HFFc6 (cell line): Measurements from ENCODE around the gene FGF4. TPM values are rescaled to one million over a fixed set of nuclear protein-coding genes. Genes with fewer than 3 reads are reported as not detected.

Experiments
- DNase-seq: peaks from one replicate; pipeline ENCODE4 v3.0.0-alpha.2; 2018
- H3K27ac Mint-ChIP-seq: 2 replicates; pipeline ENCODE4 v1.8.0; 2020; ENCODE audit warnings: mild to moderate bottlenecking, mixed read lengths
- H3K27me3 Mint-ChIP-seq: 2 replicates; pipeline ENCODE4 v1.8.0; 2021; ENCODE audit warnings: mild to moderate bottlenecking, moderate library complexity, mixed read lengths; ENCODE audit not compliant: insufficient read depth
- H3K36me3 Mint-ChIP-seq: 2 replicates; pipeline ENCODE4 v1.8.0; 2021; ENCODE audit warnings: low read depth, mixed read lengths
- H3K4me1 Mint-ChIP-seq: 2 replicates; pipeline ENCODE4 v1.8.0; 2020; ENCODE audit warnings: low read depth, mixed read lengths
- H3K4me3 Mint-ChIP-seq: 2 replicates; pipeline ENCODE4 v1.8.0; 2020; ENCODE audit warnings: mild to moderate bottlenecking, moderate library complexity, mixed read lengths
- H3K9me3 Mint-ChIP-seq: 2 replicates; pipeline ENCODE4 v1.8.0; 2020; ENCODE audit warnings: mild to moderate bottlenecking, mixed read lengths
- CTCF ChIP-seq: fragments of 200-600 bp; sonication (generic); IDR thresholded peaks from 2 replicates; pipeline ENCODE4 v1.5.0; 2021; ENCODE audit warnings: antibody characterized with exemption, mild to moderate bottlenecking
- total RNA-seq, 6 experiments: library from RNA; stranded (reverse); fragmentation: NEBNext Ultra II Directional; extraction: Animal tissue kit (Norgen Biotek cat#: 25700); gene quantifications; 2 replicates in 1 of 6; 3 replicates in 5 of 6; pipeline ENCODE4 v1.2.3, GENCODE V29; 2021

FGF4 gene
- total RNA-seq, 6 experiments from 2014 or later, result not detected

GRCh38 chr11:69811431-69811830, 36.3 kb upstream of the FGF4 start:
- H3K27me3 Mint-ChIP-seq, result peaks cover 29% of the 10 kb centered on the region
- no peak for TF ChIP-seq CTCF
- H3K4me1 Mint-ChIP-seq, result no peaks in the 10 kb centered on the region
- no peak for DNase-seq
- H3K27ac Mint-ChIP-seq, result no peak overlapping the region
- no peak overlapping the region for H3K4me3 Mint-ChIP-seq
- no peaks in the 10 kb centered on the region for H3K36me3 Mint-ChIP-seq
- no peaks in the 10 kb centered on the region for H3K9me3 Mint-ChIP-seq

GRCh38 chr11:69810289-69811118, 35.4 kb upstream of the FGF4 start:
- TF ChIP-seq CTCF, result no peak
- Mint-ChIP-seq H3K9me3 (no peaks in the 10 kb centered on the region), H3K27me3 (peaks cover 32% of the 10 kb centered on the region), H3K27ac (no peak overlapping the region), H3K4me1 (no peaks in the 10 kb centered on the region), H3K36me3 (no peaks in the 10 kb centered on the region), H3K4me3 (no peak overlapping the region)
- DNase-seq, result no peak

GRCh38 chr11:69808667-69809086, 33.5 kb upstream of the FGF4 start:
- H3K9me3 Mint-ChIP-seq, result no peaks in the 10 kb centered on the region
- H3K27me3 Mint-ChIP-seq, result peaks cover 33% of the 10 kb centered on the region
- no peak for DNase-seq
- no peak overlapping the region for H3K4me3 Mint-ChIP-seq
- no peak for TF ChIP-seq CTCF
- no peaks in the 10 kb centered on the region for H3K4me1 Mint-ChIP-seq
- no peak overlapping the region for H3K27ac Mint-ChIP-seq
- no peaks in the 10 kb centered on the region for H3K36me3 Mint-ChIP-seq

- no peak overlapping the region for H3K4me3 Mint-ChIP-seq
- TF ChIP-seq CTCF, result no peak
- H3K27ac Mint-ChIP-seq, result no peak overlapping the region
- no peaks in the 10 kb centered on the region for H3K36me3 Mint-ChIP-seq
- no peaks in the 10 kb centered on the region for H3K9me3 Mint-ChIP-seq
- peaks cover 32% of the 10 kb centered on the region for H3K27me3 Mint-ChIP-seq
- H3K4me1 Mint-ChIP-seq, result no peaks in the 10 kb centered on the region
- peak; percentile 9 for DNase-seq
Measured at GRCh38 chr11:69807106-69807815, 32.1 kb upstream of the FGF4 start.

- H3K4me1 Mint-ChIP-seq, result no peaks in the 10 kb centered on the region
- H3K4me3 Mint-ChIP-seq, result no peak overlapping the region
- DNase-seq, result no peak
- H3K27ac Mint-ChIP-seq, result no peak overlapping the region
- peaks cover 21% of the 10 kb centered on the region for H3K27me3 Mint-ChIP-seq
- no peaks in the 10 kb centered on the region for H3K9me3 Mint-ChIP-seq
- H3K36me3 Mint-ChIP-seq, result no peaks in the 10 kb centered on the region
- TF ChIP-seq CTCF, result no peak
Measured at GRCh38 chr11:69804769-69805508, 29.8 kb upstream of the FGF4 start.
